Measurements from ENCODE around the gene DUSP7.

DNA sequence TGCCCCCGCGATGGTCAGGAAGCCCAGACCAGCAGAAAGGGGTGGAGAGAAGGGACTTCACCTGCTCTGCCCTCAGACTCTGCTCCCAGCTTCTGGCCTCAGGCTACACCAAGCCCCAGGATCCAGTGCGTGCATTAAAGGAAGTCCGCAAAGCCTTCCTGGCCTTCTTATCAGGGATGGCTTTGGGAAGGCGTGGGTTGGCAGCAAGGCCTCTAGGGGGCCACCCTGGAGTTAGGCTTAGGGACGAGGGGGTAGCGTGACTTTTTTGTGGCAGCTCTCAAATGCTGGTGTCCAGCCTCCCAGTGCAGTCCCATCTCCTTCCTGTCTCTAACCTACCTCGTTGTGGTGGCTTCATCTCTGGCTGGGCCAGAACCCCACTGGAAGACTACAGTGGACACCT, 41.8 kb downstream of the DUSP7 start:
- TF ChIP-seq, protein P1, sequence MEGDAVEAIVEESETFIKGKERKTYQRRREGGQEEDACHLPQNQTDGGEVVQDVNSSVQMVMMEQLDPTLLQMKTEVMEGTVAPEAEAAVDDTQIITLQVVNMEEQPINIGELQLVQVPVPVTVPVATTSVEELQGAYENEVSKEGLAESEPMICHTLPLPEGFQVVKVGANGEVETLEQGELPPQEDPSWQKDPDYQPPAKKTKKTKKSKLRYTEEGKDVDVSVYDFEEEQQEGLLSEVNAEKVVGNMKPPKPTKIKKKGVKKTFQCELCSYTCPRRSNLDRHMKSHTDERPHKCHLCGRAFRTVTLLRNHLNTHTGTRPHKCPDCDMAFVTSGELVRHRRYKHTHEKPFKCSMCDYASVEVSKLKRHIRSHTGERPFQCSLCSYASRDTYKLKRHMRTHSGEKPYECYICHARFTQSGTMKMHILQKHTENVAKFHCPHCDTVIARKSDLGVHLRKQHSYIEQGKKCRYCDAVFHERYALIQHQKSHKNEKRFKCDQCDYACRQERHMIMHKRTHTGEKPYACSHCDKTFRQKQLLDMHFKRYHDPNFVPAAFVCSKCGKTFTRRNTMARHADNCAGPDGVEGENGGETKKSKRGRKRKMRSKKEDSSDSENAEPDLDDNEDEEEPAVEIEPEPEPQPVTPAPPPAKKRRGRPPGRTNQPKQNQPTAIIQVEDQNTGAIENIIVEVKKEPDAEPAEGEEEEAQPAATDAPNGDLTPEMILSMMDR (IDR thresholded peaks at IDR 0.05) = peak in 1 of 4 experiments; percentile 15
- no peak for TF ChIP-seq POLR2A (IDR thresholded peaks at IDR 0.05)

Measured in gastroesophageal sphincter (tissue), 3 donors.